ENCODE data around the gene KLHDC10. TPM values are rescaled to one million over a fixed set of nuclear protein-coding genes. Genes with fewer than 3 reads are reported as not detected.
A peak's percentile ranks its signal among the peaks of the same experiment; 100 is the strongest.

KLHDC10 gene
- total RNA-seq: 10 to 100 TPM; 16.5 to 25.0 (median 20.1) TPM

GRCh38 chr7:130069978-130070860 is at the start of gene KLHDC10:
KLHDC10 (plus strand) TSS chr7:130070534; CDS start chr7:130070644, 110 bp downstream.
- peaks cover 0 to 23% (median 7%) of the 10 kb centered on the region in 4 donors for H3K4me1 ChIP-seq
- peak within 1 kb of the TSS; percentile 82 to 87 (median 84) for H3K27ac ChIP-seq

GRCh38 chr7:130021105-130021834 is 49.1 kb upstream of the KLHDC10 start:
- Histone ChIP-seq H3K4me1 (no peaks in the 10 kb centered on the region), H3K36me3 (peaks cover 0 to 88% (median 7%) of the 10 kb centered on the region in 3 donors), H3K4me3 (no peak overlapping the region), H3K27ac (no peak overlapping the region), H3K27me3 (no peaks in the 10 kb centered on the region), H3K9me3 (no peaks in the 10 kb centered on the region)
- TF ChIP-seq POLR2A (IDR thresholded peaks at IDR 0.05) (no peak), CTCF (IDR thresholded peaks at IDR 0.05) (no peak)
- DNase-seq: no peak

More at GRCh38 chr7:130069978-130070860, at the start of gene KLHDC10:
- DNase-seq: peak; percentile 95 to 99 (median 96)
- Histone ChIP-seq H3K36me3 (no peaks in the 10 kb centered on the region), H3K4me3 (peak within 1 kb of the TSS; percentile 81 to 99 (median 88)), H3K27me3 (no peaks in the 10 kb centered on the region), H3K9me3 (no peaks in the 10 kb centered on the region)
- TF ChIP-seq CTCF (IDR thresholded peaks at IDR 0.05): no peak
- TF ChIP-seq POLR2A (IDR thresholded peaks at IDR 0.05): peak in 1 of 2 donors; percentile 38

- peaks cover 0 to 94% (median 7%) of the 10 kb centered on the region in 3 donors for H3K36me3 ChIP-seq
- TF ChIP-seq POLR2A (IDR thresholded peaks at IDR 0.05) (no peak), CTCF (IDR thresholded peaks at IDR 0.05) (no peak)
These were observed 48.2 kb upstream of the KLHDC10 start for GRCh38 chr7:130022115-130022514.

GRCh38 chr7:130022623-130023175 is 47.6 kb upstream of the KLHDC10 start:
- Histone ChIP-seq H3K9me3 (no peaks in the 10 kb centered on the region), H3K27ac (no peak overlapping the region), H3K4me3 (no peak overlapping the region), H3K4me1 (no peaks in the 10 kb centered on the region), H3K27me3 (no peaks in the 10 kb centered on the region), H3K36me3 (peaks cover 0 to 95% (median 7%) of the 10 kb centered on the region in 3 donors)
- TF ChIP-seq POLR2A (IDR thresholded peaks at IDR 0.05): no peak
- TF ChIP-seq CTCF (IDR thresholded peaks at IDR 0.05): no peak
- no peak for DNase-seq

More at GRCh38 chr7:130022115-130022514, 48.2 kb upstream of the KLHDC10 start:
- Histone ChIP-seq H3K4me3 (no peak overlapping the region), H3K27me3 (no peaks in the 10 kb centered on the region), H3K4me1 (no peaks in the 10 kb centered on the region), H3K27ac (no peak overlapping the region), H3K9me3 (no peaks in the 10 kb centered on the region)
- DNase-seq: no peak

- no peaks in the 10 kb centered on the region for H3K4me1 ChIP-seq
- no peak overlapping the region for H3K27ac ChIP-seq
- no peak for TF ChIP-seq CTCF (IDR thresholded peaks at IDR 0.05)
- no peak overlapping the region for H3K4me3 ChIP-seq
- H3K36me3 ChIP-seq: peaks cover 0 to 97% (median 7%) of the 10 kb centered on the region in 3 donors
- no peak for DNase-seq
- no peaks in the 10 kb centered on the region for H3K27me3 ChIP-seq
- H3K9me3 ChIP-seq: no peaks in the 10 kb centered on the region
These were observed 45.9 kb upstream of the KLHDC10 start for GRCh38 chr7:130024390-130024789.
